GM18519 (cell line): ENCODE data around the gene CDKN1A.

ENCODE experiments used
- ATAC-seq: cut with Tn5 transposase; IDR thresholded peaks from one replicate; pipeline ENCODE4 v1.9.1; 2021; ENCODE audit warnings: mild to moderate bottlenecking, moderate library complexity; ENCODE audit not compliant: unreplicated experiment, low FRiP score

Gene CDKN1A

DNA sequence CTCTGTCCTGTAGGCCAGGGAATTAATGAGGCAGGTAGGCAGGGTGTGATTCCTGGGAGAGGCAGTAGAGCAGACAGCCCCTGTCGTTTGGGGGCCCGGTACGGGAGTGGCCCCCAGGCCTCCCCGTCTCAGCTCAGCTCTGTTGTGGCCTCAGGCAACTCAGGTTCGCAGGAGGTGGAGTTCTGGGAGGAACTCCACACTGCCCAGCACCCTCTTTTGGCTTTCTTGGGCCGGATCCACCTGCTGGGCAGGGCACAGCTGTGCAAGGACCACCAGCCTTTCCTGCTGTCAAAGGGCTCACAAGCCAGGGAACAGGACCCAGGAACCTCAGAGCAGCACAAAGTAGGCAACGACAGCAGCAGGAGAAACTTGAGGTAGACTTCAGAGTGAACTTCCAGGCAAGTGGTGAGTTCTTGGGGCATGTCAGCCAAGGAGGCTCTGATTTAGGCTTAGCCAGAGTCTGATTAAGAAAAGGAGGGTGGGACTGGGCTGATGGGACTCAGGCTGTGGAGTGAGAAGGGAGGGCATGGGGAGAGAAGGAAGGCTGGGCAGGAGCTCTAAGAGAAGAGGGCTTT, 56.1 kb downstream of the CDKN1A start:
- no peak for ATAC-seq

DNA sequence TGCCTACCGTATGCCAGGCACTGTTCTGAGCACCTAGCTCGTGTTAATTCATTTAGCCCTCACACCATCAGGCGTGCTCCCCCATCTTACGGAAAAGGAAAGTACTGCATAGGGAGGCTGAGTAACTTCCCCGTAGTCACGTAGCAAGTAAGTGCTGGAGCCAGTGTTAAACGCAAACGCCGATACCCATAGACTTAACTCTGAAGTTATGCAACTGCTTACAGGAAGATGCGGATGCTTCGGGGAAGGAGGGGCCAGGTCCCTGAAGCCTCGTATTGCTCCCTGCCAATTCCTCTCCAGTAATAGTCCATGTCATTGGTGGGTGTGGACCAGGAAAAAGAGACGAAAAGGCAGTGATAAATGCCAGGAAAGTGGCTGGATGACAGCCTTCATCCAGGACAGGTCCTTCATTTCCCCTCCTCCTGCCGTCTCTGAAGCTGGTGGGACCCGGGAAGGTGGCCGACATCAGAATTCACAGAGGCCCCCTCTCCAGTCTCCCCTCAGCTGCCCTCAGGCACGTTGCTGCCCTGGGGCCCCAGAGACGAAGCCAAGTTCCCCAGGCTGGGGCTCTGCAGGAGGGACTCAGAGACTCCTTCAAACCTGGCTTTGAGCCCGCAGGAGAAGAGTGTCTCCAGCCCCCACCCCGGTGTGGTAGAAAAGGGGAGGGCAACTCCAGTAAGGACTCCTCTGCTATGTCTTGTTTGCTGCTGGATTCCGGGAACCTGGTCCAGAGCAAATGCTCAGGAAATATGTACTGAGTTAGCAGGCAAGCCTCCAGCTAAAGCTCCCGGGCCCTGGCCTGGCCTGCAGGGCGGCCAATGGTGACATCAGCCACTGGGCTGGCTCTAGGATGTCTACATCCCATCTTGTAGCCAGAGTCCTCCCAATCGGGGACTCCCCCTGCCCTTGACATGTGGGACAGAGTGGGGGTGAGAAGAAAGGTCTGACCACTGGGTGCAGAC, 56.9 kb downstream of the CDKN1A start:
- ATAC-seq: no peak
